OCI-LY3 (cell line): ENCODE data around the gene GNGT2.

Source experiments
- H2AFZ ChIP-seq: fragments of 200-600, 300-600 bp; shearing (Covaris generic); 2 replicates; pipeline ENCODE4 v1.6.0; 2014; ENCODE audit warnings: antibody characterized with exemption, low read depth, low read length
- H3K27ac ChIP-seq: fragments of 200-600, 300-600 bp; sonication (generic); 2 replicates; pipeline ENCODE4 v1.5.1; 2014; ENCODE audit warnings: mild to moderate bottlenecking, low read length, moderate library complexity, mixed read lengths
- H3K27me3 ChIP-seq: fragments of 200-600, 300-600 bp; sonication (generic); 2 replicates; pipeline ENCODE4 v1.6.1; 2014; ENCODE audit warnings: low read depth, low read length, mixed read lengths
- H3K36me3 ChIP-seq: fragments of 200-600, 300-600 bp; sonication (generic); replicated peaks from 2 replicates; pipeline ENCODE3; 2014; ENCODE audit warnings: low read depth, low read length, mixed read lengths
- H3K4me1 ChIP-seq: fragments of 300-600, 200-600 bp; sonication (generic); 2 replicates; pipeline ENCODE4 v1.6.1; 2014; ENCODE audit warnings: low read length, mixed read lengths
- H3K4me2 ChIP-seq: fragments of 200-600, 300-600 bp; sonication (generic); 2 replicates; pipeline ENCODE4 v1.6.1; 2014; ENCODE audit warnings: low read length, mixed read lengths
- H3K4me3 ChIP-seq: fragments of 300-600, 200-600 bp; sonication (generic); 2 replicates; pipeline ENCODE4 v1.5.1; 2014; ENCODE audit warnings: antibody characterized with exemption, mild to moderate bottlenecking, low read length, moderate library complexity
- H3K79me2 ChIP-seq: fragments of 300-600, 200-600 bp; shearing (Covaris generic); 2 replicates; pipeline ENCODE4 v1.6.1; 2014; ENCODE audit warnings: mild to moderate bottlenecking, low read length, mixed read lengths
- H3K9ac ChIP-seq: fragments of 300-600, 200-600 bp; shearing (Covaris generic); 2 replicates; pipeline ENCODE4 v1.6.0; 2014; ENCODE audit warnings: mild to moderate bottlenecking, low read length, moderate library complexity
- H3K9me3 ChIP-seq: fragments of 200-600, 300-600 bp; shearing (Covaris generic); 2 replicates; pipeline ENCODE4 v1.6.1; 2014; ENCODE audit warnings: low read length, mixed read lengths; ENCODE audit not compliant: insufficient read depth
- H4K20me1 ChIP-seq: fragments of 200-600, 300-600 bp; sonication (generic); 2 replicates; pipeline ENCODE4 v1.6.1; 2016; ENCODE audit warnings: low read length, mixed read lengths; ENCODE audit not compliant: insufficient read depth
- CTCF ChIP-seq: fragments of 200-600, 300-600 bp; sonication (generic); IDR thresholded peaks from 2 replicates; pipeline ENCODE4 v1.5.1; 2014; ENCODE audit warnings: antibody characterized with exemption, low read length, low read depth
- EZH2phosphoT487 ChIP-seq: fragments of 200-600 bp; shearing (Covaris generic); IDR thresholded peaks from 2 replicates; pipeline ENCODE4 v1.6.1; 2018; ENCODE audit warnings: antibody characterized with exemption, mixed run types, low read depth

The GNGT2 gene

GRCh38 chr17:49216953-49217650, 6.7 kb upstream of the GNGT2 start:
- Histone ChIP-seq H3K27ac (no peak overlapping the region), H3K9me3 (no peaks in the 10 kb centered on the region), H3K4me1 (peaks cover 75% of the 10 kb centered on the region), H3K36me3 (peaks cover 11% of the 10 kb centered on the region), H3K9ac (no peak overlapping the region), H3K27me3 (no peaks in the 10 kb centered on the region), H3K4me2 (no peak overlapping the region), H4K20me1 (no peaks in the 10 kb centered on the region), H3K79me2 (no peaks in the 10 kb centered on the region), H2AFZ (no peak overlapping the region), H3K4me3 (no peak overlapping the region)
- TF ChIP-seq EZH2phosphoT487 (no peak), CTCF (no peak)

GRCh38 chr17:49216482-49216881, 6.1 kb upstream of the GNGT2 start:
- Histone ChIP-seq H3K4me2 (peak overlapping the region; percentile 44), H3K9ac (peak overlapping the region; percentile 14; the same call in 1 of the 2 replicates), H3K79me2 (no peaks in the 10 kb centered on the region), H4K20me1 (no peaks in the 10 kb centered on the region), H3K27ac (peak overlapping the region; percentile 61), H2AFZ (no peak overlapping the region), H3K27me3 (no peaks in the 10 kb centered on the region), H3K9me3 (no peaks in the 10 kb centered on the region), H3K4me3 (peak overlapping the region; percentile 8; the same call in 1 of the 2 replicates), H3K4me1 (peaks cover 76% of the 10 kb centered on the region), H3K36me3 (peaks cover 11% of the 10 kb centered on the region)
- TF ChIP-seq EZH2phosphoT487 (no peak), CTCF (no peak)

GRCh38 chr17:49214676-49215360, 4.4 kb upstream of the GNGT2 start:
- Histone ChIP-seq H3K4me2 (no peak overlapping the region; the same call in 1 of the 2 replicates), H3K27me3 (no peaks in the 10 kb centered on the region), H3K9ac (no peak overlapping the region), H4K20me1 (no peaks in the 10 kb centered on the region), H3K36me3 (peaks cover 8% of the 10 kb centered on the region), H3K27ac (no peak overlapping the region), H3K4me3 (no peak overlapping the region), H2AFZ (no peak overlapping the region), H3K4me1 (peaks cover 81% of the 10 kb centered on the region), H3K79me2 (peaks cover 5% of the 10 kb centered on the region; the same call in 1 of the 2 replicates), H3K9me3 (no peaks in the 10 kb centered on the region)
- TF ChIP-seq CTCF (no peak), EZH2phosphoT487 (no peak)

GRCh38 chr17:49213847-49214246, 3.5 kb upstream of the GNGT2 start:
- H3K36me3 ChIP-seq = peaks cover 8% of the 10 kb centered on the region
- H3K9me3 ChIP-seq = no peaks in the 10 kb centered on the region
- H3K27ac ChIP-seq = peak overlapping the region; percentile 23; the same call in 1 of the 2 replicates
- no peak overlapping the region for H3K9ac ChIP-seq
- H3K79me2 ChIP-seq = peaks cover 5% of the 10 kb centered on the region; the same call in 1 of the 2 replicates
- H3K4me1 ChIP-seq = peaks cover 79% of the 10 kb centered on the region
- no peak overlapping the region for H2AFZ ChIP-seq
- TF ChIP-seq CTCF = no peak
- TF ChIP-seq EZH2phosphoT487 = no peak
- no peaks in the 10 kb centered on the region for H3K27me3 ChIP-seq
- H4K20me1 ChIP-seq = no peaks in the 10 kb centered on the region
- peak overlapping the region; percentile 64 for H3K4me2 ChIP-seq
- peak overlapping the region; percentile 42 for H3K4me3 ChIP-seq
